ENCODE results near the gene TRANK1.
"Not testable (repeated sequence)": the region's sequence is repeated elsewhere in the genome, so short reads cannot be mapped to it uniquely, and the experiment has no call there.

TRANK1 gene

DNA sequence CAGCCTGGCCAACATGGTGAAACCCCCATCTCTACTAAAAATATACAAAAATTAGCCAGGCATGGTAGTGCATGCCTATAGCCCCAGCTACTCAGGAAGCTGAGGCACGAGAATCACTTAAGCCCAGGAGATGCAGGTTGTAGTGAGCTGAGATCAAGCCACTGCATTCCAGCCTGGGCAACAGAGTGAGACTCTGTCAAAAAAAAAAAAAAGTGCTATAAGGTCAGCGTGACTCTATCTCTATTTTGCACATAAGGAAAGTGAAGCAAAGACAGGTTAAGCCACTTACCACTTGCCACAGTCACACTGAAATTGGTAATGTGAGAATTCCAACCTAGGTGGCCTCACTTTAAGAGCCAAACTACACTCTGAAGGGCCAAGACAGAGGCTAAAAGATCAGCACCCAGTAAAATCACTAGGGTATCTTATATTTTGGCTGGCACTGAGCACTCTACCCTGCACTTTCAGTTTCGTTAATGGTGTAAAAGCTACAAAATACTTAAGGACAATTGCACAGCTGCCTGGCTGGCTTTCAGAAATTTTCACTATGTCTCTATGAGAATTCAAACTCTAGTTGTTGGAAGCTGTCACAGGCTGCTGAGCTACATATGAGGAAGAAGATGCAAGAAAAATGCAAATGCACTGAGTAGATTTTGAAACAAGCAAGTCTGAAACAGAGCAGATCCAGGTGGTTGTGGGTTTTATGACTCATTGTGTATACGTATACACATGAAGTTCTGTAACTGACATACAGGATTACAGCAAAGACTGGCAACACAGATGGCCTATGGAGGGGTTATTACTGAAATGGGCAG, 32.7 kb downstream of the TRANK1 start:
- DNase-seq = no peak

DNA sequence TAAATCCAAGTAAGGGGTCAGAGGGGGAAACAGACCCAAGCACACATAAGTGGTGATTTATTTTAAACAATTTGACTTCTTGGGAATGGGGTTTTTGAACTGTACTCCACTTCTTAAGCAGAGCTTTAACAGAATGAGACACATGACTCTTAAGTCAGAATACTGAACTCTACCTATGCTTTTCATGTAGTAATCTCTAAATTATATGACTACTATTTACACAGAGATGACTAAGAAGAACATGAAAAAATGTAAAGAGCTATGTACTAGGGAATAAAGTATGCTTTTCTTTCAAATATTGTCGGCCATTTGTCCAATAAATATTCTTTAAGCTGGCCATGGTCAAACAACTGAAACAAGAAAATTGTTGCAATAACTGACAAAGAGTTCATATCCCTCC, 35.2 kb downstream of the TRANK1 start:
- DNase-seq = no peak

DNA sequence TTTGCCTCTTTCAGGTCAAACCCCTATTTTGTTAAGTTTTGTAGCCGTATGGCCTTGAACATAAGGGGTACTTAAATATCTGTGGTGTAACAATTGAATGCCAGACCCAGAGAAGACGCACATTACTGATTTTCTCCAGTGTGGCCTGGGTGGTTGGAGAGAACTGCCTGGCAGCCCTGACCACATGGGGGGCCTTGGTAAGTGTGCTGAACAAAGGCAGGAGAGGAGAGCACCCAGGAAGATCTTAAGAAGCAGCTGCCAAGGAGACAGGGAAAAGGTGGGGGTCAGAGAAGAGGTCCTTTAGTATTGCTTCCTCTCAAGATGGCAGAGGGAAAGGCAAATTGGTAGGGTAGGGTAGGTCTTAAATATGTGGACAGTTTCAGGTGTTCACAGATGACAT, 35.7 kb downstream of the TRANK1 start:
- DNase-seq = no peak

DNA sequence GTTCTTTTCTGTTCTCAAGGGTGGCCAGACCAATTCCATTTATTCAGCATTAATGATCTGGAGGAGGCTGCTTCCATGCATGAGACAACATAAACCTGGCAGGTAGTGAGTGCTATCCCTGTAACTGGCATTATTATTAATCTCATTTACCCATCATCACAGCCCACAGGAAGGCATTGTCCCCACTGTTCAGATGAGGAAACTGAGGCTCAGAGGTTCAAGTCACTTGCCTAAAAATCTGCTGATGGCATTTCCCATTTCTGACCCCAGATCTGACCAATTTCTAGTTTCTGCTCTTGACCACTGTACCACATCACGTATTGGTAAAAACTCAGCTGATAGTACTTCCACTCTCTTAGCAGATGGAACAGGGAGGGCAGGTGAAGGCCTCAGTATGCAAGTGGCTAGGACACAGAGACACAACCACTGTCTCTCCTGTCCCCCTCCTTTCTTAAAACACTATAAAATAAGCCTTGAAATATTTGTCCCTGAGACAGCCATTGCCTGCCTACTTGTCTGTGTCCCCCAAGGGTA, 36.1 kb downstream of the TRANK1 start:
- no peak for DNase-seq

DNA sequence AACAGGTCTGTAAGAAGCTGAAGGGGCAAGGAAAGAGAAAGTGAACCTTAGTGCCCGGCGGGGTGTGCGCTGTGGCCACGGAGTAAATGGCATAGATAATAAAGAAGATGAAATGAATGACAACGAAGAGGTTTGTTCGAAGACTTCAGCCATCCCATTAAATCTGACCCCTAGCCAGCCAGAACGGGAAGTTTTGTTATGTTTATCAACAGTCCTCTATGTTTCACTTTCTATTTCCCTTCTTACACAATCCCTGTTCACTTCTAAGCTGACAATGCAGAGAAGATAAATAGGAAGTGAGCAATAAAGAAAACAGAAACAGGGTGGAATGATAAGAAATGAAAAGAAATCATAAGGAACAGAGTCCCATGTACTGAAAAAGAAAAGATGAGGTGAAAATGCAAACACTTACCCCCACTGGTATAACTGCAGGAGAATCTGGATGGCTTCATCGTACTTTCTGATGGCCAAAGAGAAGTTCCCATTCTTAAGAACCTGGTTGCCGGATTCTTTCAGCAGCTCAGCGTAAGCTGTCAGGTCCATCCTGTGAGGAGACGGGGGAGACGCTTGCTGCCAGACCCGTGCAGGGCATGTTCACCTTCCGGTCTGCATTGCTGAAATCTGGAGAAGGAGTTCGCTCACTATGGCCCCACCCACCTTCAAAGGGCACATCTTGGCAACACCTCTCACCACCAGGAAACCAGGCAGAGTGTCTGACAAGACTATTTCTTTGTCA, 36.8 kb downstream of the TRANK1 start:
- DNase-seq = no peak

DNA sequence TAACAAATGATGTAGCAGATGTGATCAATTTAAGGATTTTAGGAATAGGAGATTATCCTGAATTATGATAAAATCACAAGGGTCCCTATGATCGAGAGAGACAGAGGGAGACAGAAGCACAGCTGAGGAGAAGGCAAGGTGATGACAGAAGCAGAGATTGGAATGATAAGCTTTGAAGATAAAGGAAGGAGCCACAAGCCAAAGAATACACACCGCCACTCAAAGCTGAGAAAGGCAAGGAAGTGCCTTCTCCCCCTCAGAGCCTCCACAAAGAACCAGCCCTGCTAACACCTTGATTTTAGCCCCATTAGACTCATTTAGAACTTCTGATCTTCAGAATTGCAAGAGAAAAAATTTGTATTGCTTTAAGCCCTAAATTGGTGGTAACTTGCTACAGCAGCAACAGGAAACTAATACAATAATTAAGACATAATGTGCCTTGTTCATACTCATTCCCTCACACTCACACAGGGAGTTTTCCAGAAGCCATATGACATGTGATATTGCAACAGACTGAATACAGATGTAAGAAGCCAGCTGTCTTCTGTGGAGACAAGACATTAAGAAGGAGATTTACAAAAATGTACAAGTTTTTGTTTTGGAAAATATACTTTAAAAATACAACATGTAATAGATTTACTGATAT, 38.2 kb downstream of the TRANK1 start:
- DNase-seq = no peak

DNA sequence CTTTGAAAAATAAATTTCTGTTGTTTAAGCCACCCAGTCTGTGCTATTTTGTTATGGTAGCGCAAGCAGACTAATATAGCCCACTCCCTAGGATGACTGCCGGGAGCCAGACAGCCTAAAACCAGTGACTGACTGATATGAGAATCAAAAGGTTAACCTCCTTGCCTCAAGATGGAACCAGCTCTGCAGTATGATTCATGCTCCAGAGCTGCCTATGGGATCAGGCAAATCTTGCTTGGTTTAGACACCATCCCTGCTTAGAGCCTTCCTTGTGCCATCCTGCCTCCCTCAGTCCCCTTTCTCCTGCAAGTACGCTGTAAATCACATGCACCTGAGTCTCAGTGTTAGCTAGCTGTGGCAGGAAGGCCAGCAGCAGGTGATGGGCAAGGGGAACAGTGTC, 39.3 kb downstream of the TRANK1 start:
- no peak for DNase-seq

DNA sequence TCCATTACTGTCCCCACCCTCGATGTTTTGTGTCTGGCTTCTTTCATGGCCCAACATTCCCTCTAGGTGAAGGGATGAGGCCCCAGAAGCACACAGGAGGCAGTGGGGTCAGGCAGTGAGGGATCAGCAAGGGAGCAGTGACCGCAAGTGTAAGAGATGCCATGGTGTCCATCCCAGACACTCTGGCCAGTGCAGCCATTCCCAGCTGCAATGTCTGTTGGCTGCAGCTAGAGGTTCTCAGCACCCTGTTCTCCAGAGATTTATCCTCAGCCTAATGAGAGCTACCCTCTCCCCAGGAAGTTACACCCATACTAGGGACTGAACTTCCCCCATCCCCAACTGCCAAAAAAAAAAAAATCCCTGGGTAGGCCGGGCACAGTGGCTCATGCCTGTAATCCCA, 40.2 kb downstream of the TRANK1 start:
- no peak for DNase-seq

DNA sequence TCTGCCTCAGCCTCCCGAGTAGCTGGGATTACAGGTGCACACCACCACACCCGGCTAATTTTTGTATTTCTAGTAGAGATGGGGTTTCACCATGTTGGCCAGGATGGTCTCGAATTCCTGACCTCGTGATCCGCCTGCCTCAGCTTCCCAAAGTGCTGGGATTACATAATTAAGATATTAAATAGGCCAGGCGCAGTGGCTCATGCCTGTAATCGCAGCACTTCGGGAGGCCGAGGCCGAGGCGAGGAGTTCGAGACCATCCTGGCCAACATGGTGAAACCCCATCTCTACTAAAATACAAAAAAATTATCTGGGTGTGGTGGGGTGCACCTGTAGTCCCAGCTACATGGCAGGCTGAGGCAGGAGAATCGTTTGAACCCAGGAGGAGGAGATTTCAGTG, 40.8 kb downstream of the TRANK1 start:
- DNase-seq = not testable (repeated sequence)

DNA sequence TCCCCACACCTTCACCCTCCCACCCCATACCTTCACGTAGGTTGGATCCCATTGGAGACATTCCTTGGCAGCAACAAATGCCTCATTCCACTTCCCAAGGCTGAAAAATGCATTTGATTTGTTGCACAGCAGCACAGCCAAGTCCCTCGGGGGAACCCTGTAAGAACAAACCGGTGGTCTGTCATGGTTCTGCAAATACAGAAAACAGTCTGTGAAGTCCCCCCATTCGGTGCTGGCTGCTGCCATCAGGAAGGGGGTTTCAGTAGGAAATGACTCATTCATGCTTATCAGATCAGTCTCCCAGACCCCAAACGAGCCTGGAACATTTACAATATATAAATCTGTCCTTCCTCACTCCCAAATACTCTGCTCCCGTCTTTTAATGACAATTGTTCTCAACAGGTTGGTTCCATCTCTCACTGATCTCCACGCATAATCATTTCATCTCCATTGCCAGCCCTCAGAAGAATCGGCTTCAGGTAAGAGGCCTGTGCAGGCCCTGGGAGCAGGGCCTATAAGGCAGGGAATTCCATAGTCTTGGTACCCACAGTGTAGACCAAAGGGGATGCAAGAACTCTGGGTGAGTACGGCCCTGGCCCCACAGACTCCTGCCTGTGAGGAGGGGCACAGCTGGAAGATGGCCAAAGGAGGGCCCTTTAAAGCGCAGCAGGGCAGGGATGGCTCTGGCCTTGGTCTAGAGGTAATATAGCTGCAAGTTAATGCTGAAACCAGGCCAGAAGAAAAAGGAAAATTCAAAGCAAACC, 41.6 kb downstream of the TRANK1 start:
- no peak for DNase-seq

DNA sequence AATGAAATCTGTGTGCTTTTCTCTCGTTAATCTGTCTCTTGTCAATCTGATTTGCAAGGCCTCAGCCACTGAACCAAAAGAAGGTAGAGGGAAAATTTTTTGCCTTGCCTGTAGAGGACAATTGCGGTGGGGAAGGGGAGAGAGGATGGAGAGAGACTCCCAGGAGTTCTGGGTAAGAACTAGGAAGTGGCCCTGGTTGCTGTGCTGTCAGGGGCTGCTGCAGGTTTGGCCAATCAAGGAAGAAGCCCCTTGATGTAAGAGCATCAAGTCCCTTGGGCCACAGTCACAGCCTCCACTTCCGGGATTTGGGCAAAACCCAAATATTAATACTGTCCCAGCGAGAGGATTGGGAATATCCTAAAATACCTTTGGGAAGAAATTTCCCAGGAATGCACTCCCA, 43.3 kb downstream of the TRANK1 start:
- no peak for DNase-seq

DNA sequence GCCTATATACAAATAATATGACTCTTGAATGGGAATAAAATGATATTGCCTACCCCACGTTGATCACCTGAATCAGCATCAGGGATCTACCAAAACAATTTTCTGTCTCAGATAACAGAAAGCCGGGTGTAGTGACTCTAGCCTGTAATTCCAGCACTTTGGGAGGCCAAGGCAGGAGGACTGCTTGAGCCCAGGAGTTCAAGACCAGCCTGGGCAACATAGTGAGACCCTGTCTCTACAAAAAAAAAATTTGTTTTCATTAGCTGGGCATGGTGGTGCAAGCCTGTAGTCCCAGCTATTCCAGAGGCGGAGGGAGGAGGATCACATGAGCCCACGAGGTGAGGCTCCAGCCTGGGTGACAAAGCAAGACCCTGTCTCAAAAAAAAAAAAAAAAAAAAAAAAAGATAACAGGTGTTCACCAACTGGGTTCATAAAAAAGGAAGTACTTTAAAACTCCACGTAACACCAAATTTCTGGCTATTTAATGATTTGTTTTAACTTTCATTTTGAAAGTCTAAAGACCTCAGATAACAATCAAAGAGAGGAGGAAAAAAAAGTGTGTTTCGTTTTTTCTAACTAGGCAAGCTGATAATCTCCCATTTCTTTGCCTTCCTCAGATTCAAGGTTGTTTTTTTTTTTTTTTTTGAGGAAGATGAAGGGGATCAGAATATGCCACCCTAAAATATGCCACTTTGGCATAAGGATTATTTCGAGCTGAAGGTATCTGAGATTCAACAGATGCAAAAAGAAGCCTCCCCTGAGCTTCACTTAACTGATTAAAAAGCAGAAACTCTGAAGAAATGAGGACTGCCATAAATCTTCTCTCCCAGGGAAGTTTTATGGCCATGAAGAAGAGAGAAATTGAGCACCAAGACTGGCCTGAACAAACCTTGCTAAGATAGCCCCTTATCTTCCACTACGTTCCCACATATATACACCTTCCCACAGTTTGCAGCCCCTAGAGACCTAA, 44.1 kb downstream of the TRANK1 start:
- DNase-seq = no peak

DNA sequence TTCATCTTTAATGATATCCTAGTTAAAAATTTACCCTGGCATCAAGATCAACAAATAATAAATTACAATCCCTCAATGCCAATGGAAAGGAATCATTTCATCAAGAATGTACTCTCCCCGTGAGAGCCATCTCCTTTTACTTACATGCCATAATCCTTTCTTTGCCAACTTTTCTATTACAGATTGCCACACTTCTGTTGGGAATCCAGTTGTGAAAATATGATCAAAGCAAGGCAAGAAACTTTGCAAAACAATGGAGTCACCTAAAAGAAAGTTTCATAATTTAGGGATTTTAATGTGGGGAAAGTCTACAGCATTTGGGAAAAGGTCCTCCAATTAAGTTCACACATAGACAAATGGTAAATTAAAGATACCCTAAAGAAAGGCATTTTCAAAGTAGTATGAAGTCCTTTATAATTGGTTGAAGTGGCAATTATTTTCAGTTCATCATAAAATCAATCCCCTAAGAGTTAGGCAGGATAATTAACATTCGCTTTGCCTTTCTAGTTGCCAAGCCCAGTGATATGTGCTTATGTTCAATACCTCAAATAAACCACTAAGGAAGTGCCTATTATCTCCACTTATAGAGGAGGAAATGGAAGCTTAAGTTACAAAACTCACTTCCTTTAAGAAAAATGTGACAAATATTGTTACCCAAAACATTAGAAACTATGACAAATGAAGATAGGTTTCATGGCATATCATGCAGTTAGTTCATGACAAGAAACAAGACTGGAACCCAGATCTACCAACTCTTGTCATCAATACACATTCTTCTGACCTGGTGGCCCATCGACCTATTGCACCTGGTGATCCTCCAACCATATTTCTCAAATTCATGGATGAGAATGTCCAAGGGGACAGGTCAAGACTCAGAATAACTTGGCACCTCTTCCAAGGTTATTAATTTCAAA, 49.1 kb downstream of the TRANK1 start:
- no peak for DNase-seq

DNA sequence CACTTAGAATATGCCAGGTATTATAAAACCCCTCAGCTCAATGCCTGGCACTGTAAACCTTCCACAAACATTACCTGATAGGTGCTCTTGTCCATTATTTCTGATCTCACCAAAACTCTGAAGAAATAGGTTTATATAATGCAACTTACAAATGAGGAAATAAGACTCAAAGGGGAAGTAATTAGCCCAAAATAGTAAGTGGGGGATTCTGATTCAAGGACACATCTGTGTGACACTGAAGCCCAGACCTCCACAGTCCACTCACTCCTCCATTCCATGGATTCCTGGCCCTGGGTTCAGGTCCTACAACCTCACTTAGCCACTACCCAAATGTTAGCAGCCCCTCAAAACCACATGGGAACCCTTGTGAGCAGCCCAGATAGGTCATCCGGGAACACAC, 49.9 kb downstream of the TRANK1 start:
- no peak for DNase-seq

DNA sequence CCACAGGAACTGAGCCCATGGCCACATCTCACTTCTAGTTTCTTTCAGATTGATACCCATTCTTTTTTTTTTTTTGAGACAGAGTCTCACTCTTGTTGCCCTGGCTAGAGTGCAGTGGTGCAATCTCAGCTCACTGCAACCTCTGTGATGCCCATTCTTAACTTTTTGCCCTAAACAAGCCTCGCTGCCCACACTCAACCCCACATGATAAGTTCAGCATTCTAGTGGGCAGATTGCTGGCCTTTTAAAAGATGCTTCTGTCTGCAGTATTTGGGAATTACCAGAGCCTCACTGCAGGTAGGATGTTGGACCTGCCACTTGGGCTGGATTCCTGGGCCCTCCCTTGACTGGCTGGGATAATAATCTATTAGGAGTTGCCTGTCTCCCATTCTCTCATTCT, 51.0 kb downstream of the TRANK1 start:
- no peak for DNase-seq

DNA sequence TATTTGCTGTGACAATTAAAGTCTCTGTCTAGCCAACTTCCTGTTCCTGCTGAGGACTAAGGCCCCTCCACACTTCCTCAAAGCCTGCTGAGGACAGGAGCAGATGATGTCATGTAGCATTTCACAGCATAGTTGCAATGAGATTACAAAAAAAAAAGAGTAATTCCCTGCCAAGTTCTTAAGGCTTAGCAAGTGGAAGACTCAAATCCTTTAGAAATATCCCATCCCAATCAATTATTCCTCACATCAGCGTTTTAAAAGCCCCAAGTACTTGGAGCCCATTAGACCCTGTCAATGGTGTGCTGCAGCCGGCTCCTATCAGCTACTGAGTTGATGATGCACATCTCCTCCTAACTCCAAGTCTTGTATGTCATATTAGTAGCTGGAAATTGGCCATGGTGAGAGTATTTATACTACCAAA, 51.7 kb downstream of the TRANK1 start:
- no peak for DNase-seq

DNA sequence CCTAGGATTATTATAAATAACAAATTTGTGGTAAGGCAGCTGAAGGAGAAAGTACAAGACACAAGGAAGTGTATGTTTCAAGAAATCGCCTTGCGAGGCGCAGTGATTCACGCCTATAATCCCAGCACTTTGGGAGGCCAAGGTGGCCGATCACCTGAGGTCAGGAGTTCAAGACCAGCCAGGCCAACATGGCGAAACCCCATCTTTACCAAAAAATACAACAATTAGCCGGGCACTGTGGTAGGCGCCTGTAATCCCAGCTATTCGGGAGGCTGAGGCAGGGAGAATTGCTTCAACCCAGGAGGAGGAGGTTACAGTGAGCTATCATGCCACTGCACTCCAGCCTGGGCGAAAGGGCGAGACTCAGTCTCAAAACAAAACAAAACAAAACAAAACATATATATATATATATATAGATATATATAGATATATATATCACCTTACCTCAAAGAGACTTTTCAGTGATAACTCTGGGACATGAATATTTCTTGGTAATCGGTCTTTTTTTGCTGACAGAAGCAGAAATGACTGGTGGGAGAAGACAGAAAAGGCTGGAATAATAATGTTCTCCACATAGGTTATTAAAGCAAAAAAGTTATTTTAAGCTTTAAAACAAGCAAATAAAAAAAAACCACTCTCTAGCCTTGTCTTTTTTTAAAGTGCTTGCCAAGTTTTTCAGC, 52.3 kb downstream of the TRANK1 start:
- DNase-seq = no peak

DNA sequence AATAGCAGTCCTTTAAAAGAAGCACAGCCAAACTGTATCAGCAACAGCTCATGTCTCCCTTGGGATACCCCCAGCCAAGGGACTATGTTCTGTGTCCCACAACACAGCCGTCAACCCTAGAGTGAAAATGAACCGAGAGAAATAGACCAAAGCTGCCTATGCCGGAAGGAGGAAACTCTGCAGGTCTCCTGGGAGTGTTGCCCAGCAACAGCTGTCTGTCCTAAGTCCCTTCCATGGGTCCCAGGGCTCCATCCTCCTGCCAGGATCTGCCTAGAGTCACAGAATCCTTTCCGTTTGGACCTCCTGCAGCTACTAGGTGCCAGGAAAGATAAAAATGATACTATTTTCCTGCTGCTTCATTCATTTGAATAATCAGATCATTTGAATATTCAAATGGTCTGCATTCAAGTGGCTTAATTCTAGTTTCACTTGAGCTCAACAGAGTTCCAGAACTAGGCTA, 53.1 kb downstream of the TRANK1 start:
- DNase-seq = no peak

DNA sequence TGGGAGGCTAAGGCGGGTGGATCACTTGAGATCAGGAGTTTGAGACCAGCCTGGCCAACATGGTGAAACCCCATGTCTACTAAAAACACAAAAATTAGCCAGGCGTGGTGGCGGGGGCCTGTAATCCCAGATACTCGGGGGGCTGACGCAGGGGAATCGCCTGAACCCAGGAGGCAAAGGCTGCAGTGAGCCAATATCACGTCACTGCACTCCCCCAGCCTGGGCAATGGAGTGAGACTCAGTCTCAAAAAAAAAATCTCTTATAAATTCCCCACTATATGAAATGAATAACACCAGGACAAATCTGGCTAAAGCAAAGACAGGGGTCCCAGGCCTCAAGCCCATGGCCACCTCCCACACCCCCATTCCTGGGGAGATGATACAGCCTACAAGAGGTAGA, 53.8 kb downstream of the TRANK1 start:
- not testable (repeated sequence) for DNase-seq

DNA sequence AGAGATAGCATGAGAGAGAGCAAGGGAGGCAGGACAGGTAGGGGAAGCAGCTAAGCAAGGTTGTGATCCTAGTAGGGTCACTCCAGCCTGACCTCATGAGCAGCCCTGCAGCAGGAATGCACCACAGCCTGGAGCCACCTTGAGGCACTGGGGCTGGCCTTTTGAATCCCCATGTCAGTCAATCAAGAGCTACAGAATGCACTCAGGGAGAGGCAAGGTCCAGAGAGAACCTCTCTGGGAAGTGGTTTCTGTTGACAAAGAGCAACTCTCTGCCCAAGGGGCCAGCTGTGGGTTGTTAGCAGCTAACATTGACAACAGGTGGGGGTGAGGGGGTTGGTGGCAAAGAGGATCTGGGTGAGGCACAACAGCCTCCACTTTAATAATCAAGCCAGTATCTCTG, 54.6 kb downstream of the TRANK1 start:
- no peak for DNase-seq

Data from NCI-H446 (cell line).